ENCODE measurements around the gene DCANP1.

DCANP1 gene

DNA sequence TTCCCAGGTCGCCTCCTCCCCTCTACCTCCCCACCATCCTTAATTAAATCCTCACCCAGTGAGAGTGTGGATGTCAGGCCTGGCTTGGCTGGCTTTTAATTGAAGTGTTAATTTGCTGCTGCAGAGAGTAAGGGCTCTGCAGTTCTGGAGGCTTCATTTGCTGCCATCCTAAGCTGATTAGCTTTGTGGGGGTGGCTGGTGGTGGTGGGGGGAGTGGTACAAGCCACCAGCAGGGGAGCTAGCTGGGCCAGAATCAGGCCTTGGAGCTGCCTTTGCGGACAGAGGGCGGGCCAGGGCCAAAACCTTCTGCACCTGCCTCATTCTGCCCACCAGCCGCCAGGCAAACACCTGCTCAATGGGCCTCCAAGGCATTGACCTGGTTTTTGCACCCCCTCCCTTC is 31.8 kb upstream of the DCANP1 start:
- no peak for DNase-seq (ENCODE audit: low read depth)

DNA sequence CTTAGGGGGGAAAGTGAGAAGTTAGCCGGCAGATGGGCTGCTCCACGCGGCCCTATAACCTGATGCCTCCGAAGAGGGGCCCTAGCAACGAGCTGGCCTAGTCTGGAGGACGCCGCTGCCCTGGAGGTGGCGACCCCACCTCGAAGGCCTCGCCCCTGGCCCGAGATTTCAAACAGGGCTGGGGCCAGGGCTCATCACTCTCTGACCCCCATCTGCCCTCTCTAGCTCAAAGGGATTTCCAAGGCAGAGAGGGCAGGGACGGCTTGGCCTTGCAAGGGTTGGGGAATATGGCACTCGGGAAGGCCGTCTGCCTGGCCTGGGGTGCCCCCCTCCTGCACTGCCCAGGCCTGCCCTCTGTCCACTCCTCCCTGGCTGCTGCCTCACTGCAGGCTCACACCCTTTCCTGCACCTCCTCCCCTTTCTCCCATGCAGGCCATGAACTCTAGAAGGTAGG is 30.5 kb upstream of the DCANP1 start:
- no peak for DNase-seq (ENCODE audit: low read depth)

DNA sequence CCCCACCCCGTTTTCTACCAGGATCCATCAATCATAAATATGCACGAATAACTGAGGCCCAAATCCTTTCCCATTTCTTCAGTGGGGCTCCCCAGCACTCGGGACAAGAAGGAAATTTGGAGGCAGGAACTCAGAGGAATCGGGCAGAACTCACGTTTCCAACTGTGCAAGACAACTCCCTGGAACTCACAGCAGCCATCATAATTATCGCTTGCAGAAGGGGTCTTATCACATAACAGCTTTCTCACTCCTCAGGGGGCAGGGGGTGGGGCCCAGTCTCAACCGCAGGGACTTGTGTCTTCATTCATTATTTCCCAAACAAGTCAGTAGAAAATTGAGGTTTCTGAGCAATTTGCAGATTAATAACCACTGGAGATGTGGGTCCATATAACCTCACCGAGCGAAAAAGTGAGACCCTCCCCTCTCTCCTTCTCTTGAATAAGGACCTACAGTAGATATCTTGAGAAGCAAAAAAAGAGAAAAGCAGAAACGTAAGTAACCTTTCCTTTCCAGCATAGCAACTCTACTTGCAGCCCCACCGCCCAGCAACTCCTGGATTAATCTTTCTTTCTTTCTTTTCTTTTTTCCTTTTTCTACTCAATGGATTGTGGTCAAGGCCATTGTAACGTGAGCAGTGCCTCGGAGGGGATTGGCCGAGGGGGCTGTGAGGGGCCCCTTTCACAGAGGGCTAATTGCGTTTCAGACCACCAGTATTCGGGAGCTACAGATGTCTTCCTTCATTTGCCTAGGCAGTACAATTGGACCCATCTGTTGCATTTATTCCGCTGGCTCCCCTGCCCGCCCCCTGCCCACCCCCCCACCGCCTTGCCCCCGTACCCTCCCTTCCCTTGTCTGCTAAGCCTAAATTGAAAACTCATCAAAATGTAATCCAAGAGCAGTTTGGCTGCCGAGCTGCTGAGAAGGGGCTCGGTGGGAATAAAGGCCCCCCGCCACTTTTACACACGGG is 29.8 kb upstream of the DCANP1 start:
- DNase-seq (ENCODE audit: low read depth), result no peak

DNA sequence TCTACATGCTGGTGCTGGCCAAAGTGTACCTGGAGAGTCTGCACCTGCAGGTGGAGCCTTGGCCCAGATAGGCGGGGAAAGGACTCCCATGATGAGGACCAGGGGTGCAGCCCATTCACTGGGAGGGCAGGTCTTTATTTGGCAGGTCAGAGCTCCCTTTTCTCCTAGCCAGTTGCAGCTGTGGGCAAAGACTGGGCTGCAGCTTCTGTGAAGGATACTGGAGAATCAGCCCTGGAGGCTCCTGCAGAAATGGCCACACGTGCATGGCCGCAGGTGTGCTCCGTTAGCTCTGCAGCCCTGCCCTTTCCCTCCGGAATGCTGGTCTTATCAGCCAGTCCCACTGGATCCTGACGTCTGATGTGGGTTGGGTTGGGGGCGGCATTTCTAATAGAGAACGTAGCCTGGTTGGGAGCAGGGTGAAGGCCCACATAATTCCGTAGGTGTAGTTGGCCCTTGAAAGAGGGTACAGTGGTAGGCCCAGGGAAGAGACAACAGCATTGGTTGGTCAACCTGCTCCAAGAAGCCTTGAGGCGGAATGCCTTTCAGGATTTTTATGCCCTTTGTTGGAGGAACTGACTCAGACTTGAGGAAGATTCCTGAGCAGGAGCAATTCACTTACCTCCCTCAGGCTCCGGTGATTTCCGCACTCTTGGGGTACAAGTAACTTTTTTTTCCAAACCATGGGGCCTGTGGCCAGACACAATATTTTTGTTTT is 27.0 kb upstream of the DCANP1 start:
- DNase-seq (ENCODE audit: low read depth), result no peak

DNA sequence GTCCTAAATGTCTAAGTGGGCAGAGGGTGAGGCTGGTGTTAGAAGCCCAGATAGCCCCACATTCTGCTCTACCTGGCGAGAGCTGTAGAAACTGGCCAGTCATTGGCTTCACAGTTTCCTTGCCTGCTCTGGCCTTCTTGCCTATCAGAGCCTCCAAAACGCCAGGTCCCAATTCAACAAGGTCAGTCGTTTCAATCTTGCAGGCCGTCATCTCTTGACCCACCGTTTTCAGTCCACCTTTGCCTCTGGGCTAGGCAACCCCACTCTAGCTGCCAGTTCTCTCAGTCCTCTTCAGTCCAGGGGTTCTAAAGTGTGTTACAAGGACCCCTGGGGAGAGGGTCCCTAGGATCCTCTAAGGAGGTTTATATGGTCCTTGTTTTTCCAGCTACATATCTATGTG is 25.0 kb upstream of the DCANP1 start:
- no peak for DNase-seq (ENCODE audit: low read depth)

DNA sequence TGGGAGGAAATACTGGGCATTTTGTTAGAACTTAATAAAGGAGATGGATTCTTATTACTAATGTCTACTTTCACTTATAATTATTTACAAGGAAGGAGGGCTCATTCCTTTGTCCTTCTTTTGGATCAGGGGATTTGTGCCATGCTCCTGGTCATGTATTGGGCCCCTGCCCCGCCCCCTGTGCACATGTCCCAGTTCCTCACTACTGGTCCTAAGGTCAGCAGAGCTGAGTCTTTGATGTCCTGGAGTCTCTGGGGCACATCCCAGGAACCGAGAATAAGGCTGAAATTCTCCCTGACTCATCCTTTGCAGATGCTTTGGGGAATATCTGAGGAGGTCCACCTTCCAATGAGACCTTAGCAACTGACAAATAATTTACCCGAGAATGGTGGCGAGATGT is 24.6 kb upstream of the DCANP1 start:
- no peak for DNase-seq (ENCODE audit: low read depth)

DNA sequence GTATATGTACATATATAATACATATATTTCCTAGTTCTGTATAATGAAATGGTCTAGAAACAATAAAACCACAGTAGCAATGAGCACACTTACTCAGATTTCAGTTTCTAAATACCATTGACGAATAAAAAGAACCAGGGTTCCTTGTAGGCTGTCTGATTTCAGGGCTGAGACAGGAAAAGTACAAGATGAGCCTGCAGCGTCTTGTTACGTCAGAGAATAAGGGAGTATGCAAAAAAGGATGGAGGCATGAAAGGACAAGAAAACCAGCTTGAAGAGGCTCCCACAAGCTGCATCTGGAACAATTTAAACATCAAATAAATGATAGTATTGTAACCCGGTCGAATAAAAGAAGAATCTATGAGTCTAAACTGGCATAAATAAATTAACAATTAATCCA is 22.8 kb upstream of the DCANP1 start:
- no peak for DNase-seq (ENCODE audit: low read depth)

DNA sequence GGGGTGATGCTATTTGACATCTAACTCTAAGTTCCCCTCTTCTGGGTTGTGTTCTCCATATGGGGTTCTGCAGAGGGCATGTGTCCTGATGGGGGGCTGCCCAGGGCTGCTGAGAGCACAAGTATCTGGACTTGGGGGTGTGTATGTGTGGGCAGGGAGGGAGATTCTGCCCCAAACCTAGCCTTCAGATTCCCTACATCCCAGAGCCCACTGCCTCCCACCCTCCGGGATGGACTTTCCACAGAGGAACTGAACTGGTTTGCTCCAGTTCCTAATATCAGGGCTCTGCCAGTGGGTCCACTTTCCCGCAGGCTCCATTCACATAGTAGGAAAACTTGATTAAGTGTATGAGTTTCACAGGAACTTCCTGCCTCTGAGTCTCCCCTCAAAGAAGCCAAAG is 21.4 kb upstream of the DCANP1 start:
- no peak for DNase-seq (ENCODE audit: low read depth)

DNA sequence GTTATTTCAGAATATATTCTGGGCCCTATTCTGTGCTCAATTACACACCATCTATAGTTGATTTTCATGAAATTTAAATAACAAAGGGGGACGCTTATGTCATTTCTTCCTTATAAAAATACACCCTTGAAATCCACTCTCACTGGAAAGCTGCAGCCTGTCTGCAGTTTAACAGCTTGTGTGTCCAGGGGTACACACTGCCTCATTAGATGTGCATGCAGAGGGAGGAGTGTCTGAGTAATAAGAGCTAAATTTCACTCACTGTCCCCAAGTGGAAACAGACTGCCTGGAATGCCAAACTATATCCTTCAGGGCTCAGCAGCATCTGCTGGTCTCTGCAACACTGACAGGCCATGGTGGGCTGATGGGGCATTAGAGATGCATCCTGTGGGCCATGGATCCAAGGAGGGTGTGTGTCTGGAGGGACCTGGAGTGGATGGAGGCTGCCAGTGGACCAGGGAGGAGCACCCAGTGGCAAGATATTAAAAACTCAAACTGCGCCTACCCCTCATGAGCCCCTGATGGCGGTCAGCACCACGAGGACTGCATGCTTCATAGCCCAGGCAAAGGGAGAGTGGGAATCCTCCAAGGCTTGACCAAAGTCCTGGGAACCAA is 20.8 kb upstream of the DCANP1 start:
- no peak for DNase-seq (ENCODE audit: low read depth)

DNA sequence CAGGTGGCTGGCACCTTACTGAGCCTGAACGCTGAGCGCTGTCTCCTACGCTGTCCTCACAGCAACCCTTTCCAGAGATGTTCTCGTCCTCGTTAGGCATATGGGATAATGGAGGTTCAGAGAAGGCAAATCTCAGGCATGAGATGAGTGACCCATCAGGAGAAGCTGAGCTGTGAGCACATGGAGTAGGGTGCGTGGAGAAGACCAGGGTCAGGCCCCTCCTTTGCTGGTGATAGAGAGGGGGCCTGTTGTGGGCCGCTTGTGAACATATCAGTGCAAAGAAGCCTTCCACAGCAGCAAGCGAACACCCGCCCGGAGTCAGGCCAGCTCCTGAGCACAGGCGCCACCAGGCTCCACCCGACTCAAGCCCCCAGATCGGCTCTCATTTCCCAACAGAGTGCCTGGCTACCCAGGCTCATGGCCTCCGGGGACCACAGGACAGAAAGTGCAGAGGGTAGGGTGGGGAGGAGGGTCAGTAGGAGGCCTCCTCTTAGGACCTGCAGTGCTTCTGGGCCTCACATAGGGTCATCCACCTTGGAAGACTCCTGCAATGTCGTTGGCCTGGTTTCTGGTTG is 20.0 kb upstream of the DCANP1 start:
- no peak for DNase-seq (ENCODE audit: low read depth)

DNA sequence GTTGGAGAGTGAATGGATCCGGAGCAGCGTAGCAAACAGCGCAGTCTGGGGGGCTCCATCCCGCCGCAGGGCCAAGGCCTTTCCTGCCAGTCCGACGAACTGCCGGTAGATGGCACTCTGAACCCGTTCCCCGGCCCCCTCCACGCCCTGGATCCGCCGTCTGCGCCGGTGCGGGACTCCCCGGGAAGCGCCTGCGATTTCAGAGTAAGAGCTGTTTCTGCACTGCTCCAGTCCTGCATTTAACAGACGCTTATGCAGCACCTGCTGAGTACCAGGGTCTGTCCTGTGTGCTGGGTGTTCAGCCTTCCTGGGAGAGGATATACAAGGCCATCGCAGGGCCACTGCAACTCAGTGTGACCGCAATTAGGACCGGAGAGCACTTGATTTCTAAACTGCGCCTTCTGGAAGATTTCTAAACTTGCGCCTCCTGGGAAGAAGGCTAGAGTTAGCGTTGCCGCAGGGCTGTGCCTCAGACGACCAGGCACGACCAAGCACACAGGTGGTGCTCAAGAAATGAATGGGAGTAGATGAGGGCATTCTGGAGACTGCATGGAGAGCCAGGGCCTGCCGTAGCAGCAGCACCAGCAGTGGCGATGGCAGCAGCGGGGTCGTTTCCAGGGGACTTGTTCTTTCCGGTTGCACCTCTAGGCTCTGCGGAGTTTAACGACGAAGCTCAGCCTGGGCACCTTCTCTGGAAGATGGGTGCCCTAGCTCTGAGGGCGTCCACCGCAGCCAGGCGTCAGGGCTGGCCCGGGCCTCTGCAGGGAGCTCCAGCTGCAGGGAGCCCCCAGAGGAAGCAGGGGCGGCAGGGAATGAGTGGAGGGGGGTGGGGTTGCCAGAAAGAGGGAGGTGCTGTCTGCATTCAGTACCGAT is 19.3 kb upstream of the DCANP1 start:
- peak; percentile 29 for DNase-seq (ENCODE audit: low read depth)

DNA sequence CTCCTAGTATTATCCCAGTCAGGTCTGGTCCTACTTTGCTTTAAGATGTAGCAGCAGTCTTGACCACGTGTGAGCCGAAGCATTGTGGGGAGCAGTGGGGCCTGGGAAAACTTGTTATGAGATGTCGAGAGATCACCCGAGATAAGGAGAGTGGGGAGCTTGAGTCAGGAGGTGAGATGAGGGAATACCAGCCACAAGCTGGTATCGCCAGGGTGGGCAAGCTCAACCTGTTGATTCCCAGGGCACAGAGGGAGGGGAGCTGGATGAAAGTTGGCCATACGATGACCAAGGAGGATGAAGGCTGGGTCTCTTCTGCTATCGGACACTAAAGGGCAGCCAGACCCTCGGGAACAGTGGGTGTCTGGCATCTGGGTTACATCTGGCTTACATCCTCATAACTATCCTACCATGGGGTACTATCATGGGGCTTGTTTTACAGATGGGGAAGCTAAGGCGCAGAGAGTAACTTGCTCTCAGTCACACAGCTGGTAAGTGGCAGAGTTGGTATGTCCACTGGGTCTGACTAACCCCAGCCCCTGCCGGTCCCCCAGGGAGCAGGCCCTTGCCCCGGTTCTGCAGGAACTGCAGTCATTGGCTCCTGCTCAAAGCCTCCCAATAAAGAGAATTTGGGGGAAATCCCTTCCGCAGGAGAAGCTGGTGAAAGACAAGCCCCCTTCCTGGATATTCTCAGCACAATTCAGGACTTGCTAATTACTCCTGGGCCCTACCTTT is 18.4 kb upstream of the DCANP1 start:
- no peak for DNase-seq (ENCODE audit: low read depth)

DNA sequence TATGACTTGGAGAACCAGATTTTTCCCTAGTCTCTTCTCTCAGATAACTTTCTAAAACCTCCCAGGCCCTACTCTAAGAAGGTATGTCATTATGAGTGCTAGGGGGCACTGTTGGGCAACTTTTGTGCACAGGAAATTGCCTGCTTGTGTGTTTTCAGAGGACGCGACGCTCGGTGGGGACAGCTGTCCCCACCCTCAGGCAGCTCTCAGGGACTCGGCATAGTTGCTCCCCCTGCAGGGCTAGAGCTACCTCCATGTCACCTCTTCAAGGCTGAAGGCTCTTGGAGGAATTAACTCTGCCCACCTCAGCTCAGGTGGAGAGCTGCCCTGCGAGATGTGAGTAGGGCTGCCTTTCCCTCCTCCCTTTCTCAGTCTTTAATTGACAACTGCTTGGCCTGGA is 15.2 kb upstream of the DCANP1 start:
- peak; percentile 18 for DNase-seq (ENCODE audit: low read depth)

DNA sequence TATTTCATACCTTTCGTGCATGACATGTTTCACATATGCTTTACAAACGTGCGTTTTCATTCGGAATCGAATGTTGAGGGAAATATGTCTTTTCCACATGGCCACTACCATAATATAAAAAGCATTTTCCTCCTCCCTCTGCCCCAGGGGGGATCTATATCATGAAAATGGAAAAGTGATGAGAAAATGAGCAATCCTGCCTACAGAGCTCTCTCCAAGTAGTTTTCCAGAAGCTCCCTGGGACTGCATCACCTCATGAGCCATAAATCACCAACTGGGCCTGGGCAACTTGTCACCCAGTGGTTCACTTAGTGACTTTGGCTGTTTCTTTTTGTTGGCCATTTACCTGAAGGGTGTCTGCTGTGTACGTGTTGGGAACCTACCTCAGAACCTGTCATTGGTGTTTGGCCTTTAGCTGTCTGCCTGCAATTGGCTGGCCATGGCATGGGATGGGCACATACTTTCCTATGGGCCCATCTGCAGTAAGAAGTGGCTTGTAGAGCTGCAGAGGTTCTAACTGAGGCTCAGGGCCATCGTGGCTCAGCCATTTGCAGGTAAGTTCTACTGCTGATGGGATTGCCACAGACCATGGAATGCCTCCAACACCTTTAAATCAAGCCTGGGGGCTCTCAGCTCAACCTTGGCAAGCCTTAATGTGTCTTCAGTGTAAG is 14.5 kb upstream of the DCANP1 start:
- no peak for DNase-seq (ENCODE audit: low read depth)

DNA sequence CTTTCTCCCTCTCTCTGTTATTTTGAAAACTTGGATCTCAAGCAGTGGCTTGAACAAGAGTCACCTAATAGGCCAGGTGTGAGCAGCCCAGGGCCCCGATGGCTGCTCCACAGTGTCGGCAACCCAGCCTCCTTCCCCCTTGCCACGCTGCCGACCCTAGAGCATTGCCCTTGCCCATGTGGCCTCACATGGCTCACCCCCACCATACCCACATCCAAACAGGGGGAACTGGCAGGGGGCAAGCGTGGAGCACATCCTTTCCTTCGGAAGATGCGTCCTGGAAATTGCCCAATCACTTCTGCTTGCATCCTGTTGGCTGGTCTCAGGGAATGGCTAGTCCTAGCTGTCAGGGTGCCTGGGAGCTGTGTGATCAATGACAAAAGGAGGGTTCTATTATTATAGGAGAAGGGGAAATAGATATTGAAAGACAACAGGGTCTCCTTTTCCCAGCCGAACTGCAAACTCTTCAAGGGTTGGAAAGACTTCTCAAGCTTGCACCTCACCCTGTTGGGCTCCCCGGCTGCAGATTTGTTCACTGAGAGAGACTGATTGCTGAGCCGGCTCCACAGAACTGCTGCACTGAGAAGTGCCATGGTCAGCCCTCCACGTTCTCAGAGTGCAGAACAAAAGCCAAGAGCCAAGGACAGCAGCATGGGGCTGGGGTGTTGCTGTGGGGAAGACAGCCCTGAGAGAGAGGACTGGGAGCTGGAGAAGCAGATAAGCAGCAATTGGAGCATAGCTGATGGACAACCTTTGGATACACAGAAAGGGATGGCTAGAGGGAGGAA is 13.3 kb upstream of the DCANP1 start:
- no peak for DNase-seq (ENCODE audit: low read depth)

DNA sequence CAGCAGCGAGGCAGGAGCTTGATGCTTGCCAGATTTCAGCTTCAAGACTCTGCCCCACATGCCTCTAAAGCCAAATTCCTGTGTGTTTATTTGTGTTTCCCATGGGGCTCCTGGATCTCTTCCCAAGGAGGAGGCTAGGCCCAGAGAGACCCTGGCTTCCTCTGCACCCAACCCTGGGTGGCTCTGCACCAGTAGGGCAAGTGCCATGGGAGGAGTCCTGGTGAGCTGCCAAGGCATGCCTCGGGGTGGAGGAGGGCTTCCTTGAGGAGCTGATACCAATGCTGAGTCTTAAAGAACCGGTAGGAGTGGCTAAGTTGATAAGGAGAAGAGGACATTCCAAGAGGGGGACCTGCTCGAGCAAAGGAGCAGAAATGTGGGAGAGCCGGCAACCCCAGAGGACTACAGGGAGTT is 11.8 kb upstream of the DCANP1 start:
- peak; percentile 10 for DNase-seq (ENCODE audit: low read depth)

DNA sequence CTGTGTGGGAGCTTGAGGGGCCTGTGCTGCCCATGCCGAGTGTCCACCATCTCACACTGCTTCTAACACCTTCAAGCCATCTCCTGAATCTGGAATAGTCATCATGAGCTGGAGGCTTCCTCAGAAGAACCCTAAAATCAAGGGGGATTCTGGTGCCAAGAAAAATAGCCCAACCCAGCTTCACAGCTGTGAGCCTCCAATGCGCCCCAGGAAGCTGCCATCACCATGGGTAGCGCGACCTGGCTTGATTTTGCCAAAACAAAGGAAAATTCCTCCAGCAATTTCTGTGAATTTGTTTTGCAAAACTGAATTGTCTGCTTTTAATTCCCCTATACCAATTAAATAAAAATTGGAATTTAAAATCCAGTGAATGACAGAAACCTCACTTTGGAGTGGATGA is 11.2 kb upstream of the DCANP1 start:
- no peak for DNase-seq (ENCODE audit: low read depth)

DNA sequence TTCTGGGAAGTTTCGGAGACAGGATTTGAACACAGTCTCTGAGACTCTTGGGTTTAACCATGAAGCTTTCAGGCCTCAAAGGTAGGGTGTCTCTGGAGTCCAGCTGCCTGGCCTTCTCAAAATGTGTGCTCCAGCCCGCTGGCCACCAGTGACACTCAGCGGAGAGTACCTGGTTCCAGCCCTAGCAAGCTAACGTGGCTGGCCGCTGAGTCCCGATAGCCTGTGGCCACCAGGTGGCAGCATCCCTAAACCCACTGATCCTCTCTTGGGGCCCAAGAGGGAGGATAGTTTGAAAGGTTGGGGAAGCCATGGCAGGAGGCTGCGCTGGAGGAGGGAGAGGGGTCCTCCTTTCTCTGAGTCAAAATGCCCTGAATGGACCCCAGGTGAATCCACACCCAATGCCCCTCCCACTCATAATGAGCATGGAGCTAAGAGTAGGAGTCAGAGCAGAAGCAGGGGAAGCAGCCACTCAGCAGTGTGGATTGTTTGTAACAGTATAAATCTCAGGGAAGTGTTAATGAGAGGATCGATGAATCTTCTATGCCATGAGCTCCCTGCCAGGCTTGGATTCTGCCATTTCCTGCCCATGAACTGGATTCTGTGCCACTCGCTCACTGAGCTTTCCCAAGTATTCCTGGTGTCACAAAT is 10.4 kb upstream of the DCANP1 start:
- peak; percentile 23 for DNase-seq (ENCODE audit: low read depth)

Data from fibroblast of the conjunctiva (primary cell).